Measurements from ENCODE around the gene TEPSIN.

The TEPSIN gene

GRCh38 chr17:81238815-81239713, at the start of gene TEPSIN, which contains the start of gene NDUFAF8:
TSS of gene TEPSIN (minus strand) at chr17:81239055. CDS start at chr17:81239033, 22 bp downstream.
TSS of gene NDUFAF8 (plus strand) at chr17:81239318. CDS start at chr17:81239364, 46 bp downstream.
- peak; percentile 99 for DNase-seq

- no peak for DNase-seq
Observed at GRCh38 chr17:81287741-81288430, 49.0 kb upstream of the TEPSIN start.

GRCh38 chr17:81287152-81287551, 48.3 kb upstream of the TEPSIN start:
- DNase-seq = no peak

GRCh38 chr17:81286491-81287145, 47.8 kb upstream of the TEPSIN start:
- no peak for DNase-seq

GRCh38 chr17:81285894-81286293, 47.0 kb upstream of the TEPSIN start:
- DNase-seq = no peak

GRCh38 chr17:81285179-81285878, 46.5 kb upstream of the TEPSIN start:
- DNase-seq = peak; percentile 48

- no peak for DNase-seq
Observed at GRCh38 chr17:81282876-81283275, 44.0 kb upstream of the TEPSIN start.

- no peak for DNase-seq
Observed at GRCh38 chr17:81282141-81282540, 43.3 kb upstream of the TEPSIN start.

GRCh38 chr17:81280571-81280970, 41.7 kb upstream of the TEPSIN start:
- DNase-seq = no peak

GRCh38 chr17:81279278-81280275, 40.7 kb upstream of the TEPSIN start:
- no peak for DNase-seq

GRCh38 chr17:81278831-81279230, 40.0 kb upstream of the TEPSIN start:
- no peak for DNase-seq

- DNase-seq = no peak
Observed at GRCh38 chr17:81277946-81278693, 39.3 kb upstream of the TEPSIN start.

GRCh38 chr17:81277421-81277820, 38.6 kb upstream of the TEPSIN start:
- no peak for DNase-seq

GRCh38 chr17:81276781-81277180, 37.9 kb upstream of the TEPSIN start:
- no peak for DNase-seq

GRCh38 chr17:81274471-81274855, 35.6 kb upstream of the TEPSIN start:
- DNase-seq = no peak

GRCh38 chr17:81273698-81274470, 35.0 kb upstream of the TEPSIN start:
- no peak for DNase-seq

- no peak for DNase-seq
Observed at GRCh38 chr17:81272616-81273015, 33.8 kb upstream of the TEPSIN start.

GRCh38 chr17:81271226-81271625, 32.4 kb upstream of the TEPSIN start:
- no peak for DNase-seq

GRCh38 chr17:81270279-81270678, 31.4 kb upstream of the TEPSIN start:
- no peak for DNase-seq
